HG03565 (cell line): ENCODE measurements around the gene ZMYND8.
"Not testable (repeated sequence)": the region's sequence is repeated elsewhere in the genome, so short reads cannot be mapped to it uniquely, and the experiment has no call there.

ENCODE experiments used
- ATAC-seq: cut with Tn5 transposase; IDR thresholded peaks from one replicate; pipeline ENCODE4 v1.9.1; 2021; ENCODE audit warnings: mild to moderate bottlenecking, moderate library complexity; ENCODE audit not compliant: unreplicated experiment

ZMYND8 gene

DNA sequence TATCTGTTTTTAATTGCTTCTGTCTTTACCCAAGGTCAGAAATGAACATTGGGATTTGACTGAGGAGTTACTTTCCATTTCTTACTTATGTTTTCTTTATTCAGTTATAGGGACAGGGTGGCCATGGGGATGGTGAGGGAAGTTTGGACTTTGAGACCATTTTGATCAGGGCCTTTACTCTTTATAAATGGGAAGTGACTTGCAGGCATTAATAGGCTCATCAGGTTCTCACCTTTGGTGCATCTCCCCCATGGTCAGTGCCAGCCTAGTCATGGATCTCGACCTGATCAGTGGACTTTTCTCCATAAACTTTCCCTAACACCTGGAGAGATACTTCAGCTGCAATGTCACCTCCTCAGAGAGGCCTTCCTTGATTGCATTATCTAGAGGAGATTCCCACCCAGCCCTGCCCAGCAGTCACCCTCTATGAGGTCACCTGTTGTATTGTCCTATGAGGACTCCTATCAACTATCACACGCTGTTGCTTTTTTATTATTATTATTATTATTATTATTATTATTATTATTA, 16.8 kb upstream of the ZMYND8 start:
- no peak for ATAC-seq

- ATAC-seq, result no peak
Measured at GRCh38 chr20:47370850-47371782, 14.6 kb upstream of the ZMYND8 start.

GRCh38 chr20:47370214-47370613, 13.7 kb upstream of the ZMYND8 start:
- ATAC-seq, result no peak

DNA sequence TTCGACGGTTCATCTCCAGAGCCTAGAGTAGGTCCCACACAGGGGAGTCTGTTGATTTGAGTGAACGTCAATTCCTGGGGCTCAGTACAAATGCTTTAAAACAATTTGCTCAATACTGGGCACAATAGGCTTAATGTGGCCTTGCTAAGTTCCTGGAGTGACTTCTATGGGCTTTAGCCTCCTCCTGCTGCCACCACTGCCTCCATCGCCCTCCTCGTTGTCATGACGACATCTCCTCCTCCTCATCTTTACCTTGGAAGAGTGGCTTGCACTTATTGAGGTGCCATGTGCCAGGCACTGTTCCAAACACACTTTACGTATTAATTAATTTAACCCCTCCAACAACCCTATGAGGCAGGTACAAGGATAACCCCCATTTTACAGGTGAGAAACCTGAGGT, 11.8 kb upstream of the ZMYND8 start:
- ATAC-seq, result no peak

- ATAC-seq, result not testable (repeated sequence)
Measured at GRCh38 chr20:47366301-47366700, 9.8 kb upstream of the ZMYND8 start.

- no peak for ATAC-seq
Measured at GRCh38 chr20:47365023-47365764, 8.7 kb upstream of the ZMYND8 start.

- no peak for ATAC-seq
Measured at GRCh38 chr20:47362361-47363219, 6.1 kb upstream of the ZMYND8 start.

DNA sequence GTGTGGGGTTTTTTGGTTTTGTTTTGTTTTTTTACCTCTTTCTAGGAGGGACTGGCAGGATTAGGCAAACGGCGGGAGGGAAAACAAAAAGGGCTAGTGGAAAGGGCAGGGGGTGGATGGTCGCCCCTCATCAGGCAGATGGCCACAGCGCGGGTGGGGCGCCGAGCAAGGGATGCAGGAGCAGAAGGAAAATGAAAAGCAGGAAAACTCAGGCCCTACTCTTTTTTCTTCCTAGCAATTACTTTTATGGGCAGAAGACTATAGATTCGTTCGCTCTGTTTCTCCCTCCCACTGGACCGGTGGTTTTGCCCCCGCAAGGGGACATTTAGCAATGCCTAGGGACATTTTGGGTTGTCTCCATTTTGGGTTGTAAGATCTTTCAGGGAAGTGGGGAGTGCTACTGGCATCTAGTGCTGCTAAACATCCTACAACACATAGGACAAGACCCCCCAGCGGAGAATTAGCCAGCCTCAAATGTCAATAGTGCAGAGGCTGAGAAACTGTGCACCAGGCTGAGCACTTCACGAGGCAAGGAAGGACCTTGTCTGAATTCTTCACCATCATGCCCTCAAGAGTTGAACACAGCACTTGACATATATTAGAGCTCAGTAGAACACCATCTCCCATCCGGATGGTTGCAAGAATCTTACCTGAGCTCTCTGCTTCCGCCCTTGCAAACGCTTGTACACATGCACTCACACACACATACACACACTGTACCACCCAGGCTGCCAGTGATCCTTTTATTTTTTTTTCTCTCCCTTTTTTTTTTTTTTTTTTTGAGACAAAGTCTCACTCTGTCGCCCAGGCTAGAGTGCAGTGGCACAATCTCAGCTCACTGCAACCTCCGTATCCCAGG, 4.8 kb upstream of the ZMYND8 start:
- no peak for ATAC-seq

DNA sequence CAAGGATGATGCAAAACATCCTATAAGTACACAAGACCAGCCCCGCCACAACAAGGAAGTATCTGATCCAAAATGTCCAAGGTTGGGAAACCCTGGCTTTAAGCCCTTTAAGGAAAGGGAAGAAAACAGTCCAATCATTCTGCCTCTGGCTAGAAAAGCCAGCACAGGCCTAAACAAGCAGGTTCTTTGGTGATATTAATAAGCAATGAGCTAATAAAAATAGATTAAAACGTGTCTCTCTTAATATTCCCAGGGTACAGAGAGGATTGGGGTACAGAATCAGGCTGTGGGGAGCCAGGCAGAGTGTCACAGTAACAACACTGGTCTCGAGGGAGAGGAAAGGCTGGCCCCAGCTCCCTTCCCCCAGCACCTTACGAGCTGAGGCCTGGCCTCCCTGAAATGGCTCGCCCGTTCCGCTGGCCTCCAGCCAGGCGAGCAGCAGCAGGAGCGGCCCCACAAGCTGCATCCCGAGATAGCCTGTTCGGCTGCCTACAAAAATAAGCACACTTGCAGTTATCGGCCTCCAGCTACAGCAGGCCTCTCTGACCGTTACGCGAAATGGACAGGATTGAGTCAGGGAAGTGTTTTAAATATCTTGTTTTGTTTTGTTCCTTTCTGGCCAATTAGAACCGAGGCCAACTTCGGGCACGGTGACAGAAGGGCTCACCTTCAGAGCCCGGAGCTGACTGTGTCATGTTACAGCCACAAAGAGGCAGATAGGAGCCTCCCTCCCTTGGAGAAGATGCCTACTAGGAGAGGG, 4.0 kb upstream of the ZMYND8 start:
- ATAC-seq, result no peak

- no peak for ATAC-seq
Measured at GRCh38 chr20:47359530-47360296, 3.2 kb upstream of the ZMYND8 start.

GRCh38 chr20:47358672-47359529, 2.4 kb upstream of the ZMYND8 start:
- no peak for ATAC-seq

GRCh38 chr20:47358039-47358671, 1.7 kb upstream of the ZMYND8 start:
- no peak for ATAC-seq

DNA sequence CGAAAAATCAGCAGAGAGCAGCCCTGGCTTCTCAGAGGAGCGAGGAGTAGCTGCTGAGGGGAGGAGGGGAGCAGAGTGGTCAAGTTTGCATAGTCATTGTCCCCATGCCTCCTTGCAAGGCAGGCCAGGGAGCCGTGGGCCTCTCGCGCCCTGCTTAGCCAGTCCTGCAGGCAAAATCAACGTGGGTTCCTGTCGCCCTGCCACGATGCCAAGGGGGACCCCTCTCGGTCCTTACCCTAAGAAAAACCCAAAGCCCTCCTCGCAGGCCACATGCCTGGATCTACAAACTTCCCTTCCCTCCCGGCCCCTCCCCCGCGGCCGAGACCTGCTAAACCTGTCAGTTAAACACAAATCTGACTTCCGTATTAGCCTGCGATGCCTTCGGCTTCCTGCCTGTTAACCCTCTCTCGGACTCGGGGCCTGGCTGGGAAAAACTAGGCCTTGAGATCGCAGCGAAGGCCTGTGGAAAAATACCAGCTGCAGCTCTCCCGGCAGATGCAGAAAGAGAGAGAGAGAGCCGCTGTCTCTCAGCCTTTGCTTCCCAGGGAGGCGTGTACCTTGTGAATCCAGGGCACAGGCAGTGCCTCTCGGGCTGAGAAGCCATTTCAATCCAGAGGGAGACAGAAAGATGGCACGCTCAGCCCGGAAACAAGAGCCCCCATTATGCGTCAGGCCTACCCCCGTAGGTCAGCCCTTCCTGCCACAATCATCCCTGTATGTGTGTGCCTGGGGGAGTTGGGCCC, 968 bp upstream of the ZMYND8 start:
- ATAC-seq, result peak; percentile 27

DNA sequence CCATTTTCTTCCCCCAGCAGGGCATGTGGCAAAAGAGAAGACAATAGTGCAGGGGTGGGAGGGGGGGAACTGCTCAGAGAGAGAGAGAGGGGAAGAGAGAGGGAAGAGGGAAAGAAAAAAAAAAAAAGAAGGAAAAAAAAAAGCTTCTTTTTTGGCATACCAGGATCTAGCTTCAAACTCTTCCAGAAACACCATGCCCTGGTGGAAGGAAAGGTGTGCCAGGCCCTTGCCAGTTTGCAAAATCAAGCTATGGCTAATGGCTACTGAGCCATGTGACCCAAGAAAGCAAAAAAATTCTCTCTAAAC, 326 bp downstream of the ZMYND8 start:
- no peak for ATAC-seq

GRCh38 chr20:47355489-47356219, 845 bp downstream of the ZMYND8 start:
- ATAC-seq, result no peak
